Neutrophil (primary cell): Measurements from ENCODE around the gene RPP14.

Experiments
- H3K27ac ChIP-seq: fragments of 200-600 bp; sonication (generic); 2 replicates; pipeline ENCODE4 v1.5.1; 2016; ENCODE audit warnings: mild to moderate bottlenecking, moderate library complexity
- H3K27me3 ChIP-seq: fragments of 200-600 bp; sonication (generic); 2 replicates; pipeline ENCODE4 v1.6.0; 2016; ENCODE audit warnings: mild to moderate bottlenecking
- H3K36me3 ChIP-seq: fragments of 200-600 bp; sonication (generic); 2 replicates; pipeline ENCODE4 v1.5.1; 2017
- H3K4me1 ChIP-seq, 2 experiments: fragments of 200-600 bp in 1 of 2; sonication (generic) in 1 of 2; 1 replicate in 1 of 2; 2 replicates in 1 of 2; pipeline versions ENCODE4 v1.5.1 to v1.6.1; 2013 to 2016; ENCODE audit warnings: low read depth in 1 of 2, low read length in 1 of 2, mild to moderate bottlenecking in 1 of 2, moderate library complexity in 1 of 2; ENCODE audit not compliant: control insufficient read depth in 1 of 2, insufficient read depth in 1 of 2
- H3K4me3 ChIP-seq, 2 experiments: fragments of 200-600 bp in 1 of 2; sonication (generic) in 1 of 2; 1 replicate in 1 of 2; 2 replicates in 1 of 2; pipeline ENCODE4 v1.5.1; 2013 to 2016; ENCODE audit warnings: low read depth in 1 of 2, low read length in 1 of 2, mild to moderate bottlenecking in 1 of 2, moderate library complexity in 1 of 2
- H3K9me3 ChIP-seq: fragments of 200-600 bp; sonication (generic); 2 replicates; pipeline ENCODE4 v1.5.1; 2016
- CTCF ChIP-seq: fragments of 200-600 bp; sonication (generic); IDR thresholded peaks from 2 replicates; pipeline ENCODE4 v1.5.1; 2016; ENCODE audit warnings: antibody characterized with exemption

RPP14 gene

GRCh38 chr3:58358808-58359207 lies 52.8 kb downstream of the RPP14 start:
- Histone ChIP-seq H3K36me3 (no peaks in the 10 kb centered on the region), H3K27me3 (no peaks in the 10 kb centered on the region), H3K9me3 (no peaks in the 10 kb centered on the region), H3K4me1 (peaks cover 30 to 35% of the 10 kb centered on the region in 2 experiments), H3K4me3 (no peak overlapping the region), H3K27ac (peak overlapping the region; percentile 5)
- no peak for TF ChIP-seq CTCF

GRCh38 chr3:58359621-58360020 lies 53.6 kb downstream of the RPP14 start:
- no peak for TF ChIP-seq CTCF
- Histone ChIP-seq H3K4me1 (peaks cover 22 to 37% of the 10 kb centered on the region in 2 experiments), H3K9me3 (no peaks in the 10 kb centered on the region), H3K27ac (no peak overlapping the region), H3K36me3 (no peaks in the 10 kb centered on the region), H3K4me3 (no peak overlapping the region), H3K27me3 (no peaks in the 10 kb centered on the region)

GRCh38 chr3:58361866-58362265 lies 55.8 kb downstream of the RPP14 start:
- Histone ChIP-seq H3K4me1 (peaks cover 6 to 27% of the 10 kb centered on the region in 2 experiments), H3K36me3 (no peaks in the 10 kb centered on the region), H3K9me3 (no peaks in the 10 kb centered on the region), H3K27me3 (no peaks in the 10 kb centered on the region), H3K4me3 (no peak overlapping the region), H3K27ac (no peak overlapping the region)
- TF ChIP-seq CTCF: no peak

- H3K4me1 ChIP-seq: peaks cover 16 to 37% of the 10 kb centered on the region in 2 experiments
- H3K27ac ChIP-seq: peak overlapping the region; percentile 20
- no peaks in the 10 kb centered on the region for H3K27me3 ChIP-seq
- no peak overlapping the region for H3K4me3 ChIP-seq
- H3K9me3 ChIP-seq: no peaks in the 10 kb centered on the region
- peaks cover 4% of the 10 kb centered on the region for H3K36me3 ChIP-seq
- TF ChIP-seq CTCF: no peak
Observed at GRCh38 chr3:58366699-58367098, 60.7 kb downstream of the RPP14 start.

GRCh38 chr3:58369038-58369437 lies 63.0 kb downstream of the RPP14 start:
- no peaks in the 10 kb centered on the region for H3K27me3 ChIP-seq
- peaks cover 16 to 34% of the 10 kb centered on the region in 2 experiments for H3K4me1 ChIP-seq
- H3K36me3 ChIP-seq: peaks cover 4% of the 10 kb centered on the region
- peak overlapping the region; percentile 10 for H3K27ac ChIP-seq
- no peaks in the 10 kb centered on the region for H3K9me3 ChIP-seq
- no peak overlapping the region for H3K4me3 ChIP-seq
- TF ChIP-seq CTCF: no peak
